Gastroesophageal sphincter (tissue), 4 donors: ENCODE data around the gene TSTD2. TPM values are rescaled to one million over a fixed set of nuclear protein-coding genes. Genes with fewer than 3 reads are reported as not detected.

Experiments
- ATAC-seq: fragments of 150-250 bp; one replicate; pipeline ENCODE4 v1.9.1; 2016; ENCODE audit warnings: mild to moderate bottlenecking, moderate library complexity
- H3K27ac ChIP-seq, 4 donors: fragments of 200-600 bp; sonication (generic) in 3 of 4; 1 replicate in 3 of 4; 2 replicates in 1 of 4; pipeline ENCODE4 v1.5.1; 2016 to 2019
- H3K27me3 ChIP-seq: fragments of 200-600 bp; sonication (generic); one replicate; pipeline ENCODE4 v1.5.1; 2019
- H3K36me3 ChIP-seq, 2 donors: fragments of 200-600 bp; sonication (generic); one replicate each; pipeline ENCODE4 v1.5.1; 2019; ENCODE audit warnings: control low read depth in 1 of 2
- H3K4me1 ChIP-seq, 3 donors: fragments of 200-600 bp; sonication (generic); 1 replicate in 2 of 3; 2 replicates in 1 of 3; pipeline ENCODE4 v1.5.1; 2016 to 2019; ENCODE audit warnings: control low read depth in 2 of 3
- H3K4me3 ChIP-seq, 2 donors: fragments of 200-600 bp; sonication (generic); one replicate each; pipeline ENCODE4 v1.5.1; 2019; ENCODE audit warnings: mild to moderate bottlenecking in 1 of 2, moderate library complexity in 1 of 2
- H3K9me3 ChIP-seq, 3 donors: fragments of 200-600 bp; sonication (generic); one replicate each; pipeline ENCODE4 v1.5.1; 2017 to 2019; ENCODE audit warnings: control low read depth in 2 of 3
- CTCF ChIP-seq, 4 experiments: fragments of 200-600 bp in 2 of 4; fragments of 450-650 bp in 2 of 4; sonication (generic) in 1 of 4; IDR thresholded peaks; one replicate each; pipeline ENCODE4 v1.5.1; 2017 to 2019; ENCODE audit warnings: antibody characterized with exemption in 4 of 4, mild to moderate bottlenecking in 2 of 4, moderate library complexity in 2 of 4
- EP300 ChIP-seq: sonication (generic); formaldehyde crosslinking; IDR thresholded peaks from one replicate; pipeline ENCODE4 v1.6.1; 2017; ENCODE audit warnings: antibody characterized with exemption, mild to moderate bottlenecking
- POLR2A ChIP-seq, 2 donors: fragments of 450-650 bp; IDR thresholded peaks; one replicate each; pipeline ENCODE4 v1.6.1; 2017; ENCODE audit warnings: antibody characterized with exemption in 2 of 2, mild to moderate bottlenecking in 2 of 2, moderate library complexity in 1 of 2
- POLR2AphosphoS5 ChIP-seq: sonication (generic); formaldehyde crosslinking; IDR thresholded peaks from one replicate; pipeline ENCODE4 v1.6.1; 2017; ENCODE audit warnings: antibody characterized with exemption
- WGBS, 2 donors: methylation state at CpG; one replicate each; pipeline ENCODE4 v1.1.5; 2018; ENCODE audit warnings: low coverage in 1 of 2; 5-methylcytosine and 5-hydroxymethylcytosine counted together
- total RNA-seq, 4 donors: library from RNA; depleted of rRNA; stranded (reverse); fragments of >200 nt; gene quantifications; one replicate each; pipeline ENCODE4 v1.1.0, GENCODE V29; 2016

TSTD2 gene
- total RNA-seq, 4 donors from 2014 or later = 20.0 to 33.8 (median 30.8) TPM

- H3K36me3 ChIP-seq = no peaks in the 10 kb centered on the region
- no peak for ATAC-seq
- 73 to 75% methylated on average over 6 to 7 of the region's 7 CpGs for WGBS, 2 donors
- H3K4me1 ChIP-seq = peaks cover 8 to 70% (median 24%) of the 10 kb centered on the region in 3 donors
- peak overlapping the region in 2 of 4 donors; percentile 97 for H3K27ac ChIP-seq
- no peaks in the 10 kb centered on the region for H3K27me3 ChIP-seq
- TF ChIP-seq POLR2AphosphoS5 (no peak), EP300 (no peak), CTCF (IDR thresholded peaks at IDR 0.05) (no peak), POLR2A (IDR thresholded peaks at IDR 0.05) (no peak)
- H3K4me3 ChIP-seq = peak overlapping the region in 1 of 2 donors; percentile 92
- H3K9me3 ChIP-seq = no peaks in the 10 kb centered on the region
Measured at GRCh38 chr9:97635026-97635425, 1.9 kb upstream of the TSTD2 start.

GRCh38 chr9:97633859-97634490 lies 807 bp upstream of the TSTD2 start:
- no peak for ATAC-seq
- 0% methylated on average over 10 of the region's 43 CpGs for WGBS, 2 donors
- TF ChIP-seq POLR2AphosphoS5 = no peak
- TF ChIP-seq EP300 = no peak
- no peak for TF ChIP-seq POLR2A (IDR thresholded peaks at IDR 0.05)
- no peak for TF ChIP-seq CTCF (IDR thresholded peaks at IDR 0.05)

GRCh38 chr9:97632248-97632984 lies 752 bp downstream of the TSTD2 start:
- TF ChIP-seq EP300 = no peak
- no peak for TF ChIP-seq POLR2AphosphoS5
- no peak for TF ChIP-seq POLR2A (IDR thresholded peaks at IDR 0.05)
- no peak for TF ChIP-seq CTCF (IDR thresholded peaks at IDR 0.05)

More at GRCh38 chr9:97633859-97634490, 807 bp upstream of the TSTD2 start:
- H3K4me1 ChIP-seq = peaks cover 8 to 73% (median 24%) of the 10 kb centered on the region in 3 donors
- no peaks in the 10 kb centered on the region for H3K36me3 ChIP-seq
- no peaks in the 10 kb centered on the region for H3K9me3 ChIP-seq
- peak overlapping the region; percentile 90 to 92 for H3K4me3 ChIP-seq
- no peaks in the 10 kb centered on the region for H3K27me3 ChIP-seq
- H3K27ac ChIP-seq = peak overlapping the region; percentile 78 to 97 (median 96)

DNA sequence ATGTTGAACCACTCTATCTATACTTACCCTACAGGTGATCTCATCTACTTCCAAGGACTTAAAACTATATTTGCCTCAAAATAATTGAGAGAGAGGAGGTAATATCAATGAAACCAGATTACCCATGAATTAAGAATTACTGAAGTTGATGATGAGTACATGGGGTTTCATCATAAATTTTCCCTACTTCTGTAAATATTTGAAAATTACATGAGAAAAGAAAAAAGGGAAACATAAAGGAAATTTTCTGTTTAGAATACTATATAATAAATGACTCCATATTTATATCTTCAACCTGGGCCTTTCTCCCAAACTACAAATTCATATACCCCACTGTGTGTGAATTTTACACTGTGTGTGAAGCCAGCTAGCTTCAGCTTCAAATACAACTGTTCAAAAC lies 2.6 kb downstream of the TSTD2 start:
- peaks cover 12 to 62% (median 32%) of the 10 kb centered on the region in 3 donors for H3K4me1 ChIP-seq
- peak overlapping the region in 1 of 4 donors; percentile 95 for H3K27ac ChIP-seq
- no peak for TF ChIP-seq CTCF (IDR thresholded peaks at IDR 0.05)
- no peak for TF ChIP-seq EP300
- TF ChIP-seq POLR2A (IDR thresholded peaks at IDR 0.05) = no peak
- TF ChIP-seq POLR2AphosphoS5 = no peak
- H3K9me3 ChIP-seq = no peaks in the 10 kb centered on the region
- H3K36me3 ChIP-seq = peaks cover 0 to 3% of the 10 kb centered on the region in 2 donors
- no peaks in the 10 kb centered on the region for H3K27me3 ChIP-seq
- no peak for ATAC-seq
- no peak overlapping the region for H3K4me3 ChIP-seq

More at GRCh38 chr9:97632248-97632984, 752 bp downstream of the TSTD2 start:
- peak; percentile 6 for ATAC-seq
- Histone ChIP-seq H3K27me3 (no peaks in the 10 kb centered on the region), H3K36me3 (no peaks in the 10 kb centered on the region), H3K27ac (peak overlapping the region; percentile 78 to 97 (median 96)), H3K4me1 (peaks cover 12 to 73% (median 36%) of the 10 kb centered on the region in 3 donors), H3K9me3 (no peaks in the 10 kb centered on the region), H3K4me3 (peak overlapping the region; percentile 90 to 92)
- WGBS, 2 donors = 1% methylated on average over 14 to 19 of the region's 27 CpGs
